ENCODE results near the gene THAP6. TPM values are rescaled to one million over a fixed set of nuclear protein-coding genes. Genes with fewer than 3 reads are reported as not detected.
"Not testable (repeated sequence)": the region's sequence is repeated elsewhere in the genome, so short reads cannot be mapped to it uniquely, and the experiment has no call there.

Gene THAP6
- total RNA-seq, 1 experiment from 2014 or later: 11.7 TPM

DNA sequence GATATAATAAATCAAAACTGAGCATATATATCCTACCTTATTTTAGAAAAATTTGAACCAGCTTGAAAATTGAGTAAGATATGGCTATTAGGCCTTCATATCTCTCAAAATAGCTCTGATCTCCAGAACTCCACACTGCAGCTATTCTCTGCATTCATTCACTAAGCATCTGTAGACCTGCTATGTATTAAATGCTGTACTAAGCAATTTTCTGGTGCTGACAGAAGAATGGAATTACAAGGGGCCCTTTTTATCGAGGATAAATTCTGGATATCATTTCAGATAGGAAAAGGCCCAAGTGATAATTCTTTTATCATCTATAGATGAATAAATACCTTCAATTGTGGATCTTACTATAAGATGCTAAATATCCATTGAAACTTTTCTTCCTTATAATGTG, 1.9 kb downstream of the THAP6 start:
- Histone ChIP-seq H4K91ac (ENCODE audit: insufficient read length, low read depth, low read length) (no peak overlapping the region), H3K14ac (ENCODE audit: insufficient read depth, low read length) (no peak overlapping the region), H2BK12ac (ENCODE audit: insufficient read length, low read depth, low read length) (no peak overlapping the region), H3K9me3 (ENCODE audit: control insufficient read depth, low read depth, low read length) (no peaks in the 10 kb centered on the region), H3K4ac (ENCODE audit: low read depth, low read length) (no peak overlapping the region), H2BK5ac (ENCODE audit: insufficient read length, low read length) (no peak overlapping the region), H3K27ac (ENCODE audit: insufficient read length, low read depth, low read length) (no peak overlapping the region), H2BK15ac (ENCODE audit: low read depth, low read length) (no peak overlapping the region), H4K5ac (ENCODE audit: insufficient read length, low read depth, low read length) (no peak overlapping the region), H3K4me2 (ENCODE audit: insufficient read depth, insufficient read length, low read length) (no peak overlapping the region), H3K27me3 (ENCODE audit: insufficient read depth, low read length) (no peaks in the 10 kb centered on the region), H4K20me1 (ENCODE audit: control insufficient read depth, insufficient read depth, insufficient read length) (peaks cover 4% of the 10 kb centered on the region), H3K79me2 (ENCODE audit: insufficient read depth, low read length) (peaks cover 3% of the 10 kb centered on the region; the same call in 1 of the 2 replicates), H2AK5ac (ENCODE audit: insufficient read length, low read length) (no peak overlapping the region), H4K8ac (replicated peaks; ENCODE audit: insufficient read length, low read depth, low read length) (no peak overlapping the region), H3T11ph (ENCODE audit: low read length) (no peak overlapping the region), H3K79me1 (ENCODE audit: insufficient read depth, low read depth, low read length, poor library complexity, severe bottlenecking) (no peaks in the 10 kb centered on the region), H3K23me2 (ENCODE audit: insufficient read length, low read depth, low read length, poor library complexity, severe bottlenecking) (peaks cover 13% of the 10 kb centered on the region), H3K9ac (ENCODE audit: extremely low read depth, insufficient read length, low read length) (no peak overlapping the region), H2BK120ac (ENCODE audit: low read depth, low read length, poor library complexity, severe bottlenecking) (no peak overlapping the region), H3K18ac (ENCODE audit: insufficient read length, low read depth, low read length) (no peak overlapping the region), H2AFZ (ENCODE audit: low read length) (no peak overlapping the region), H3K23ac (ENCODE audit: insufficient read length, low read depth, low read length) (no peak overlapping the region), H2BK20ac (ENCODE audit: low read depth, low read length, poor library complexity, severe bottlenecking) (no peak overlapping the region), H3K4me1 (ENCODE audit: insufficient read depth, low read length) (peaks cover 8% of the 10 kb centered on the region), H3K56ac (ENCODE audit: insufficient read length, low read depth, low read length) (no peak overlapping the region)
- Mint-ChIP-seq H3K36me3 (ENCODE audit: insufficient read depth in 1 of 3, low read depth in 3 of 3) (peaks cover 10 to 43% (median 36%) of the 10 kb centered on the region in 3 experiments), H3K27me3 (ENCODE audit: low read depth) (no peaks in the 10 kb centered on the region), H3K9me3 (no peaks in the 10 kb centered on the region), H3K4me1 (peaks cover 8 to 12% of the 10 kb centered on the region in 2 experiments), H3K4me3 (no peak overlapping the region), H3K27ac (no peak overlapping the region)
- no CpG with 5 or more reads among the region's 1 CpG for WGBS (ENCODE audit: extremely low coverage, insufficient read length, low lambda C conversion rate)
- TF ChIP-seq, protein P1, sequence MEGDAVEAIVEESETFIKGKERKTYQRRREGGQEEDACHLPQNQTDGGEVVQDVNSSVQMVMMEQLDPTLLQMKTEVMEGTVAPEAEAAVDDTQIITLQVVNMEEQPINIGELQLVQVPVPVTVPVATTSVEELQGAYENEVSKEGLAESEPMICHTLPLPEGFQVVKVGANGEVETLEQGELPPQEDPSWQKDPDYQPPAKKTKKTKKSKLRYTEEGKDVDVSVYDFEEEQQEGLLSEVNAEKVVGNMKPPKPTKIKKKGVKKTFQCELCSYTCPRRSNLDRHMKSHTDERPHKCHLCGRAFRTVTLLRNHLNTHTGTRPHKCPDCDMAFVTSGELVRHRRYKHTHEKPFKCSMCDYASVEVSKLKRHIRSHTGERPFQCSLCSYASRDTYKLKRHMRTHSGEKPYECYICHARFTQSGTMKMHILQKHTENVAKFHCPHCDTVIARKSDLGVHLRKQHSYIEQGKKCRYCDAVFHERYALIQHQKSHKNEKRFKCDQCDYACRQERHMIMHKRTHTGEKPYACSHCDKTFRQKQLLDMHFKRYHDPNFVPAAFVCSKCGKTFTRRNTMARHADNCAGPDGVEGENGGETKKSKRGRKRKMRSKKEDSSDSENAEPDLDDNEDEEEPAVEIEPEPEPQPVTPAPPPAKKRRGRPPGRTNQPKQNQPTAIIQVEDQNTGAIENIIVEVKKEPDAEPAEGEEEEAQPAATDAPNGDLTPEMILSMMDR (conservative IDR thresholded peaks at IDR 0.05): no peak
- no peak for DNase-seq

DNA sequence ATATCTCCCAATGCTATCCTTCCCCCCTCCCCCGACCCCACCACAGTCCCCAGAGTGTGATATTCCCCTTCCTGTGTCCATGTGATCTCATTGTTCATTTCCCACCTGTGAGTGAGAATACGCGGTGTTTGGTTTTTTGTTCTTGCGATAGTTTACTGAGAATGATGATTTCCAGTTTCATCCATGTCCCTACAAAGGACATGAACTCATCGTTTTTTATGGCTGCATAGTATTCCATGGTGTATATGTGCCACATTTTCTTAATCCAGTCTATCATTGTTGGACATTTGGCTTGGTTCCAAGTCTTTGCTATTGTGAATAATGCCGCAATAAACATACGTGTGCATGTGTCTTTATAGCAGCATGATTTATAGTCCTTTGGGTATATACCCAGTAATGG, 5.2 kb downstream of the THAP6 start:
- not testable (repeated sequence) for H4K8ac ChIP-seq (replicated peaks; ENCODE audit: insufficient read length, low read depth, low read length); H3K9me3 ChIP-seq (ENCODE audit: control insufficient read depth, low read depth, low read length); H3K4me3 Mint-ChIP-seq; H3K4me2 ChIP-seq (ENCODE audit: insufficient read depth, insufficient read length, low read length); H4K5ac ChIP-seq (ENCODE audit: insufficient read length, low read depth, low read length); H2BK20ac ChIP-seq (ENCODE audit: low read depth, low read length, poor library complexity, severe bottlenecking); H3K27ac Mint-ChIP-seq; H2AFZ ChIP-seq (ENCODE audit: low read length); H2AK5ac ChIP-seq (ENCODE audit: insufficient read length, low read length); H3K4me1 ChIP-seq (ENCODE audit: insufficient read depth, low read length); H3K9me3 Mint-ChIP-seq; H3K79me1 ChIP-seq (ENCODE audit: insufficient read depth, low read depth, low read length, poor library complexity, severe bottlenecking); H2BK12ac ChIP-seq (ENCODE audit: insufficient read length, low read depth, low read length); H4K91ac ChIP-seq (ENCODE audit: insufficient read length, low read depth, low read length); H3K9ac ChIP-seq (ENCODE audit: extremely low read depth, insufficient read length, low read length); H3K23me2 ChIP-seq (ENCODE audit: insufficient read length, low read depth, low read length, poor library complexity, severe bottlenecking); H3K18ac ChIP-seq (ENCODE audit: insufficient read length, low read depth, low read length); H3K27me3 ChIP-seq (ENCODE audit: insufficient read depth, low read length); H3T11ph ChIP-seq (ENCODE audit: low read length); H3K23ac ChIP-seq (ENCODE audit: insufficient read length, low read depth, low read length); H2BK120ac ChIP-seq (ENCODE audit: low read depth, low read length, poor library complexity, severe bottlenecking); H3K4me1 Mint-ChIP-seq; H3K14ac ChIP-seq (ENCODE audit: insufficient read depth, low read length); H3K79me2 ChIP-seq (ENCODE audit: insufficient read depth, low read length); H2BK15ac ChIP-seq (ENCODE audit: low read depth, low read length); H2BK5ac ChIP-seq (ENCODE audit: insufficient read length, low read length); H3K27me3 Mint-ChIP-seq (ENCODE audit: low read depth); H3K27ac ChIP-seq (ENCODE audit: insufficient read length, low read depth, low read length); H3K56ac ChIP-seq (ENCODE audit: insufficient read length, low read depth, low read length); DNase-seq; H3K4ac ChIP-seq (ENCODE audit: low read depth, low read length); H4K20me1 ChIP-seq (ENCODE audit: control insufficient read depth, insufficient read depth, insufficient read length)
- H3K36me3 Mint-ChIP-seq (ENCODE audit: insufficient read depth in 1 of 3, low read depth in 3 of 3): peaks cover 12 to 57% (median 40%) of the 10 kb centered on the region in 3 experiments
- no CpG with 5 or more reads among the region's 7 CpGs for WGBS (ENCODE audit: extremely low coverage, insufficient read length, low lambda C conversion rate)
